ENCODE measurements around the gene EMILIN1.

- no peak for TF ChIP-seq CTCF (IDR thresholded peaks at IDR 0.05)
- no peak for TF ChIP-seq POLR2A (IDR thresholded peaks at IDR 0.05)
Observed at GRCh38 chr2:27085062-27085672, 6.8 kb downstream of the EMILIN1 start.
